GM19438 (cell line): ENCODE data around the gene TTLL5.

Source experiments
- ATAC-seq: cut with Tn5 transposase; IDR thresholded peaks from one replicate; pipeline ENCODE4 v1.9.1; 2021; ENCODE audit warnings: low read depth; ENCODE audit not compliant: unreplicated experiment

Gene TTLL5

DNA sequence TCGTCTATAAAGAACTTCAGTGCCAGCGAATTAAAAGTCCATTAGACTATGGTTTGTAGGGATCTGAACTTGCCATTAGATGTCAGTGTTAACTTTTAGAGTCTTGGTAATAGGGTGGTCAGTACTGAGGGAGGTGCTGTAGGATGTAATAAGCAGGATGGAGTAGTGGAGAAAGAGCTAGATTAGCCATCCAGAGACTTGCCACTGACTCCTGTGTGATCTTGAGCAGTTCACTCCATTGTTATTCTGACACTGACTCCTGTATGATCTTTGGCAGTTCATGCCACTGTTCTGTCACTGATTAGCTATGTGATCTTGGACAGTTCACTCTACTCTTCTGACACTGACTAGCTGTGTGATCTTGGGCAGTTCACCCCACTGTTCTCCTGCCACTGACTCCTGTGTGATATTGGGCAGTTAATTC is 133.6 kb downstream of the TTLL5 start:
- no peak for ATAC-seq

- no peak for ATAC-seq
Measured at GRCh38 chr14:75800792-75801191, 139.7 kb downstream of the TTLL5 start.

- no peak for ATAC-seq
Measured at GRCh38 chr14:75802486-75802885, 141.4 kb downstream of the TTLL5 start.

DNA sequence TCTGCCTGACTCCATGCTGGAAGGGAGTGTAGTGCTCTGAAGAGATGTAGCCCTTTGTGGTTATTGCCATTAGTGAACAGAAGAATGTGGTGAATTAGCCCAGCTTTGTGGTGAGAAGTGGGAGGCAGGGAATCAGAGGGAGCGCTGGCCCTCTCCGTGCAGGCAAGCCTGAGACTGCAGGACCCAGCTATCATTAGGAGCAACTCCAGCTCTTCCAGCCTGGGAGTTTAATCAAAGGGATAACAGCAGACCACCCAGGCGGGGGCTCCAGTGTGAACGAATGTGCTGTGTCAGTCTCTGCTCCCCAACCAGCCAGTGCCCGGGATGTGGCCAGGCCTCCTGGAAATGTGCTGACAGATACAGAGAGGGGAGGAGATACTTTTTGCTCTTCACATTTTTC is 142.7 kb downstream of the TTLL5 start:
- no peak for ATAC-seq

DNA sequence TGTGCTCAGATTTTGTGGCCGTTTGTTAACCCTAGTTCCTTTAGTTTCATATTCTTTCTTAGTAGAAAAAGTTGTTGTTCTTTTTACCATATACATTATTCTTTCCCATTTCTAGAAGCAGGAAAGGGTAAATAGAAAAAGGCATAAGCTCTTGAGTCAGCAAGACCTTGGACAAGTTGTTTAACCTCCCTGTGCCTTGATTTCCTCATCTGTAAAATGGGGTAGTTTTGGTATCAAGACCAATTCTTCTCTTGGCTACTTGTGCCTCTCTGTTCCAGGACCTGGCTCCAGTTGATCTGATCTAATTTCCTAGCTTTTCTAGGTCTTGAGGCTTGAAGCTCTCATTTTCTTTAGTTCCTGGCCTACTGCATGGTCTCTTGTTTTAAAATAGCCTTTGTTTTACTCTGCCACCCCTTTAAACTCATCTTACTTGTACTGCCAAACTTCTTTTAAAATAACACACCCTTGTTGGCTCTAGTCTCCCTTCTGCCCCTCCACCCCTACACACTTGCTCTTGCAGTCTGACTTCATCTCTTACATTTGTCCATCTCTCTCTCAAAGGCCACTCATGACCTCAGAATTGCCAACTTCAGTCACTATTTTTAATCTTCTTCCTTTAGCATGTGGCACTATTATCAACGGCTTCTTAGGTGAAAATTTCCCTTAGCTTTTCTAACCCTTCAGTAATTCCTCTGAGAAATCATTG is 143.7 kb downstream of the TTLL5 start:
- ATAC-seq, result no peak

DNA sequence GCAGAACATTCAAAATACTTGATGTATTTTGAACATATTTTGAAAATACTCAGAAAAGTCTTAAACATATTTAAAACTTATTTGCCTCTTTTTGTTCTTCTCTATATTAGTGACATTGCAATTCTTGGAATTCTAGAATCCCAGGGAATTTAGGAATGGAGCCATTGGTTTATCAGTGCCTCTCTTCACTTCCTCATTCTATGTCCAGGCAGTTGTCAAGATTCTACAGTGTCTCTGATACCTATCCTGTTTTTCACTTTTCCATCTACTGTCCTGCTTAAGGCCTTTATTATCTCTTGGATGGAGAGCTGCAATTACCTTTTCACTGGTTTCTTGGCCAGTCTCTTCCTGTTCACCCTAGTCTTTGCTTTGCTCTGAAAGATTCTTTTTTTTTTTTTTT is 144.6 kb downstream of the TTLL5 start:
- ATAC-seq, result no peak

GRCh38 chr14:75806352-75806832 is 145.3 kb downstream of the TTLL5 start:
- ATAC-seq, result no peak

DNA sequence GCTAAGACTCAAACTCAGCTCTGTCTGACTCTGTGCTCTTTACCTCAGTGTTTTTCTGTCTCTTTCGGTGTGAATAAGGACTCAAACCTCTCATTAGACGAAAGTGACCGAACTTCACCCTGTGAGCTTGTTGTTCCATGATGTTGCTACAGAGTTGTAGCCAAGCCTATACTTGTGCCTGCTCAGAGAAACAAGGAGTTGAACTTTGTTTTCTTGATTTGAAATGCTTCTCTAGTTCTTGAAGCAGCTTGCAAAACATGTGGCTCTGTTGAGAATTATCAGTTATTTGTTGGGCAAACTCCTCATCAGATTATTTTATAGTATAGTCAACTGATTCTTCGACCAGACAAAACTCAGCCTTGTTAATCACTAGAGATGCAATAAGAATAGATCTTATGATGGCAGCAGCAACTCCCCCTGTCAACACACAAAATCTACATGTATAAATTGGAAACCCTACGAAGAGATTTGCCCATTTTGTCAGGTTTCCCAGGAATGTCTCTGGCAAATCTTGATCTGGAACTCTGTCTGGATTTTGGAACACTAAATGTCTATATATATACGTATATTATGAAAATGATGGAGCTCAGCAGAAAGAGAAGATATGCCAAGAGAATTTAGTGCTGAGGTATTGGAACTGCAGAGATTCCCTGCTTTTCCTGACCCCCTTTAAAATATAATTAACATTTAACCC is 146.8 kb downstream of the TTLL5 start:
- no peak for ATAC-seq

DNA sequence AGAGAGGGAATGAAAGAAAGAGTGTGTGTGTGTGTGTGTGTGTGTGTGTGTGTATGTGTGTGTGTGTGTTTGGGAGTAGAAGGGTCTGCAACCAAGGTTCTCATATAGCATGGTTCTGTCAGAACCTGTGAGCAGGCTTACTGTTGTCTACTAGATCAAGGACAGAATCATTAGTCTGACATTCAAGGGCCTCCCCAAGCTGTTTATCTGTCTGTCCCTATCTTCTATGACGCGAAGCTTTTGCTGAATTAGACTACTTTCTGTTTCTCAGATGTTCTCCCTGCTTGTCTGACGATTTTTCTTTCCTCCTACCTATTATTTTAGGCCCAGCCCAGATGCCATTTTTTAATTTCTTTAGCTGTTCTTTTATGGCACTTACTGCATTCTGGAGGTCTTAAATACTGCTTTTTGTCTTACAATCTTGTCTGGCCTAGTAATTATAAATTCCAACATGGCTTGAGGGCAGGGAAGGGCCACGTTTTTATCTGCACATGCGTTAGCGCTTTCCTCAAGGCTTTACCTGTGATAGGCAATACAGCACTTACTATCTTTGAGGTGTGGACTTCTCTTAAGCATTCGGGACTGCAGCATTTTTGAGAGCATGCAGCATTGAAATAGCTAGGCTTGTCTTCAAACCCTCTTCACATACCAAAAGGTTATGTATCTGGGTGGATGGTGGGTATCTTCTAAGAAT is 150.2 kb downstream of the TTLL5 start:
- no peak for ATAC-seq

GRCh38 chr14:75811872-75812499 is 150.9 kb downstream of the TTLL5 start:
- no peak for ATAC-seq

DNA sequence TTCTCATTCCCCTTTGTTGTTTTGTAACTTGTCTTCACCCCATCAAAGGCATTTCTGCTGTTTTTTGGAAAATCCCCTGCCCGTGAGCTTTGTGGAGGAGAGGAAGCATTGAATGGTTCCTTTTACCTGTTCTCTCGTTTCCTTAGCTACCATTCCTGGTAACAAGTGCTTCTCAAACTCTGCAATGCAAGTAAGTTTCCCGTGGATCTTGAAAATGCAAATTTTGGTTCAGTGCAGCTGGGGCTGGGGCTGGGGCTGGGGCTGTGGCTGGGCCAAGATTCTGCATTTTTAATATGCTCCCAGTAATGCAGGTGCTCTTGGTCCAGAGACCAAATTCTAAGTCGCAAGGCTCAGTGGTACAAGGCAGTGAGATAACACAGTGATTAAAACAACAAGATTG is 151.6 kb downstream of the TTLL5 start:
- ATAC-seq, result no peak

- no peak for ATAC-seq
Measured at GRCh38 chr14:75820761-75821160, 159.7 kb downstream of the TTLL5 start.

DNA sequence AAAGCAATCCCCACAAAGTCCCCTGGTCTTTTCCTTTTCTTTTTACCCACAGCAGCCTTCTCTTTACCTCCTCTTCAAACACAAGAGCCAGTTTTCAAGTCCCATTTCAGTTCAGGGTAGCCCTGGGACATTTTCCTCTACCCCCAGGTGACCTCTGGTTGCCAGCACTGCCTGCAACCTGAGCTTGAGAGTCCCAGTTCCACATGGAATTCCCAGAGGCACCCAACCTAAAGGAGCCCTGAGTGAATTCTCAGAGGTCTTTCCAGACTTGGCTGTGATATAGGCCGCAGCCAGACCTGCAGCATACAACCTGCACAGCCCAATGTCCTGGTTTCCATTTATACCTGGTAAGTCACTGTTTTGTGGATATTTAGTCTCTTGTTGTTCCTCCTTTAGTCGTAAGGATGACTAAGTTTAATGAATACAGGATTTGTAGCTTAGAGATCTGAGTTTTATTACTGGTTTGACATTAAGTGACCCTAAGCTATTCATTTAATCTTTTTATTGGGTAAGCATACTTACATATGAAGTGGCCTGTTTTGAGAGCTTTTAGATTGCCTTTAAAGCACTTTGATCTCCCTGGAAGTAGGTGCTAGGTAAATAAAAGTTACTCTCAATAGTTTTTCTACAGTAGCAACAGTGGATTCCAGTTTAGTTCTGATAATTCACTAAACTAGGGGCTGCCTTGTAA is 160.9 kb downstream of the TTLL5 start:
- ATAC-seq, result no peak

GRCh38 chr14:75822522-75823141 is 161.6 kb downstream of the TTLL5 start:
- no peak for ATAC-seq

- ATAC-seq, result no peak
Measured at GRCh38 chr14:75823334-75823733, 162.3 kb downstream of the TTLL5 start.

GRCh38 chr14:75824318-75824717 is 163.3 kb downstream of the TTLL5 start:
- no peak for ATAC-seq

- no peak for ATAC-seq
Measured at GRCh38 chr14:75825147-75825592, 164.1 kb downstream of the TTLL5 start.

DNA sequence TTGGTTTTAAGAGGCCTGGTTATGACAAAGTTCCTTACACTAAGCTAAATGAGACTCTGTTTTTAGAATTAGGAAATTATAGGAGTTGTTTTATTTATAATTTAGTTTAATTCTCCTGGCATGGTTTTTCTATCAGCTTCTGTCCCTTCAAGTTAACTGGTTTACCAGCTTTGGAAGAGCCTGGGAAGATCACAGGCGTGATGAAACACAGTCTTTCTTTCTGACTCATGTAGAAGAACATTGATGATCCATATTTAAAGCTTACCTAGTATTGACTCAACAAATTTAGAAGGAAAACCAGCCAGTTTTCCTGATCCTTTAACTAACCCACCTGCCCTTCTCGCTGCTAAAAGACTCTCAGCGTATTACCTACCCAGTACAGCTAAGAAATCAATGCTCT is 165.6 kb downstream of the TTLL5 start:
- no peak for ATAC-seq

- ATAC-seq, result no peak
Measured at GRCh38 chr14:75827331-75827730, 166.3 kb downstream of the TTLL5 start.

DNA sequence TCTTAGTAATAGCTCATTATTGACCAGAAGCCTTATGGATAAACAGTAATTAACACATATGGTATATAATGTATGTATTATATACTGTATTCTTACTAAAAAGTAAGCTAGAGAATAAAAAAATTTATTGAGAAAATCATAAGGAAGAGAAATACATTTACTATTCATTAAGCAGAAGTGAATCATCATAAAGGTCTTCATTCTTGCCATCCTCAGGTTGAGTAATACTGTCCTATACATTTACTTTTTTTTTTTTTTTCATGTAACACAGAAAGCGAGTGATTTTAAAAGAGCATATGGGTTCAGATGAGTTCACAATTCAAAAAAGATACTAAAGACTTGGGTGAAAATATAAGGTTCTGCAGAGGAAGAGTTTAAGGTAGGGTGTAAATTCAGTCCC is 168.3 kb downstream of the TTLL5 start:
- ATAC-seq, result no peak
